COR-L47 (cell line): ENCODE data around the gene FXYD6.

ENCODE experiments used
- DNase-seq: peaks from one replicate; lab custom pipeline; 2025; lab: John Stamatoyannopoulos, UW

Gene FXYD6

GRCh38 chr11:117910525-117910924 lies 34.1 kb upstream of the FXYD6 start:
- no peak for DNase-seq

- DNase-seq: no peak
These were observed 33.3 kb upstream of the FXYD6 start for GRCh38 chr11:117909611-117910382.

GRCh38 chr11:117908959-117909610 lies 32.6 kb upstream of the FXYD6 start:
- no peak for DNase-seq

- no peak for DNase-seq
These were observed 31.8 kb upstream of the FXYD6 start for GRCh38 chr11:117908109-117908895.

- peak; percentile 96 for DNase-seq
These were observed 31.0 kb upstream of the FXYD6 start for GRCh38 chr11:117907276-117908108.

GRCh38 chr11:117906710-117907109 lies 30.3 kb upstream of the FXYD6 start:
- DNase-seq: no peak

GRCh38 chr11:117906126-117906525 lies 29.7 kb upstream of the FXYD6 start:
- no peak for DNase-seq

- no peak for DNase-seq
These were observed 29.1 kb upstream of the FXYD6 start for GRCh38 chr11:117905524-117905923.

GRCh38 chr11:117903505-117904382 lies 27.3 kb upstream of the FXYD6 start:
- DNase-seq: peak; percentile 23

GRCh38 chr11:117902001-117902845 lies 25.8 kb upstream of the FXYD6 start:
- no peak for DNase-seq

GRCh38 chr11:117901601-117902000 lies 25.1 kb upstream of the FXYD6 start:
- DNase-seq: no peak

- DNase-seq: no peak
These were observed 24.4 kb upstream of the FXYD6 start for GRCh38 chr11:117900720-117901440.

GRCh38 chr11:117900121-117900648 lies 23.7 kb upstream of the FXYD6 start:
- no peak for DNase-seq

- DNase-seq: no peak
These were observed 21.6 kb upstream of the FXYD6 start for GRCh38 chr11:117898059-117898458.

- no peak for DNase-seq
These were observed 16.2 kb upstream of the FXYD6 start for GRCh38 chr11:117892651-117893050.

GRCh38 chr11:117891362-117891761 lies 14.9 kb upstream of the FXYD6 start:
- DNase-seq: no peak

- DNase-seq: no peak
These were observed 11.7 kb upstream of the FXYD6 start for GRCh38 chr11:117888139-117888566.

- no peak for DNase-seq
These were observed 11.1 kb upstream of the FXYD6 start for GRCh38 chr11:117887431-117888138.
